ENCODE results near the gene ATXN7L1. TPM values are rescaled to one million over a fixed set of nuclear protein-coding genes. Genes with fewer than 3 reads are reported as not detected.
A peak's percentile ranks its signal among the peaks of the same experiment; 100 is the strongest.

ATXN7L1 gene
- total RNA-seq, 6 experiments from 2014 or later: 7.1 to 15.7 (median 11.0) TPM

GRCh38 chr7:105872491-105872890 is 3.9 kb downstream of the ATXN7L1 start:
- TF ChIP-seq CTCF (IDR thresholded peaks at IDR 0.05) (no peak), POLR2A (IDR thresholded peaks at IDR 0.05) (no peak)
- Histone ChIP-seq H3K9me3 (no peaks in the 10 kb centered on the region), H3K27ac (no peak overlapping the region), H3K36me3 (no peaks in the 10 kb centered on the region), H3K27me3 (no peaks in the 10 kb centered on the region), H3K4me1 (peaks cover 0 to 4% (median 0%) of the 10 kb centered on the region in 4 donors), H3K4me3 (no peak overlapping the region)
- DNase-seq: no peak
- ATAC-seq: no peak
- 100% methylated on average over 4 of the region's 5 CpGs for WGBS (ENCODE audit: insufficient coverage, low coverage, low lambda C conversion rate, missing lambda C conversion rate)
- intact Hi-C loops (cut with DNase I): no loop called here

- Histone ChIP-seq H3K4me3 (no peak overlapping the region), H3K36me3 (no peaks in the 10 kb centered on the region), H3K4me1 (peaks cover 0 to 14% (median 0%) of the 10 kb centered on the region in 4 donors), H3K27ac (no peak overlapping the region), H3K9me3 (no peaks in the 10 kb centered on the region), H3K27me3 (no peaks in the 10 kb centered on the region)
- WGBS (ENCODE audit: insufficient coverage, low coverage, low lambda C conversion rate, missing lambda C conversion rate): 14% methylated on average over 1 of the region's 3 CpGs
- ATAC-seq (no peak), DNase-seq (no peak)
- intact Hi-C loops (cut with DNase I): no loop called here
- TF ChIP-seq CTCF (IDR thresholded peaks at IDR 0.05): no peak
- TF ChIP-seq POLR2A (IDR thresholded peaks at IDR 0.05): no peak
Measured at GRCh38 chr7:105871142-105871541, 5.3 kb downstream of the ATXN7L1 start.

GRCh38 chr7:105866102-105866801 is 10.1 kb downstream of the ATXN7L1 start:
- Histone ChIP-seq H3K4me1 (peaks cover 0 to 13% (median 0%) of the 10 kb centered on the region in 4 donors), H3K9me3 (no peaks in the 10 kb centered on the region), H3K4me3 (no peak overlapping the region), H3K36me3 (no peaks in the 10 kb centered on the region), H3K27me3 (no peaks in the 10 kb centered on the region), H3K27ac (no peak overlapping the region)
- TF ChIP-seq POLR2A (IDR thresholded peaks at IDR 0.05) (no peak), CTCF (IDR thresholded peaks at IDR 0.05) (no peak)
- 49% methylated on average over 10 of the region's 10 CpGs for WGBS (ENCODE audit: insufficient coverage, low coverage, low lambda C conversion rate, missing lambda C conversion rate)
- intact Hi-C loops (cut with DNase I): no loop called here
- DNase-seq (no peak), ATAC-seq (peak; percentile 20 to 76 (median 41))

GRCh38 chr7:105863876-105864275 is 12.5 kb downstream of the ATXN7L1 start:
- H3K4me3 ChIP-seq: no peak overlapping the region
- intact Hi-C loops (cut with DNase I): no loop called here
- H3K36me3 ChIP-seq: no peaks in the 10 kb centered on the region
- H3K27me3 ChIP-seq: no peaks in the 10 kb centered on the region
- H3K9me3 ChIP-seq: no peaks in the 10 kb centered on the region
- peaks cover 0 to 13% (median 0%) of the 10 kb centered on the region in 4 donors for H3K4me1 ChIP-seq
- H3K27ac ChIP-seq: no peak overlapping the region
- no peak for TF ChIP-seq CTCF (IDR thresholded peaks at IDR 0.05)
- TF ChIP-seq POLR2A (IDR thresholded peaks at IDR 0.05): no peak
- no CpG with 5 or more reads among the region's 2 CpGs for WGBS (ENCODE audit: insufficient coverage, low coverage, low lambda C conversion rate, missing lambda C conversion rate)
- DNase-seq (no peak), ATAC-seq (no peak)
